A549 (cell line): Measurements from ENCODE around the gene BABAM2. TPM values are rescaled to one million over a fixed set of nuclear protein-coding genes. Genes with fewer than 3 reads are reported as not detected.

Experiments used
- ATAC-seq, 2 experiments: fragments of 200-7000 bp in 1 of 2; fragments of >200 bp in 1 of 2; cut with Nextera tagmentation in 1 of 2; cut with Tn5 transposase in 1 of 2; 3 replicates each; pipeline versions ENCODE4 v1.8.0 to v1.9.1; 2018 to 2020; ENCODE audit warnings: mild to moderate bottlenecking in 1 of 2, moderate library complexity in 1 of 2
- CTCF ChIA-PET: fragments of 300-600 bp; sonication (Branson Sonifier 250); formaldehyde crosslinking; extraction: SDS; loops from one replicate; lab custom pipeline; 2021; ENCODE audit warnings: antibody characterized with exemption, inconsistent platforms; lab: Yijun Ruan, JAX
- POLR2A ChIA-PET: fragments of 350-600 bp; formaldehyde crosslinking; extraction: SDS; loops from one replicate; lab custom pipeline; 2021; ENCODE audit warnings: antibody characterized with exemption, inconsistent platforms; lab: Yijun Ruan, JAX
- DNase-seq, 2 experiments: peaks; one replicate each; pipeline versions ENCODE4 v3.0.0 to v3.0.0-alpha.2; 2011 to 2016; ENCODE audit warnings: low read depth in 1 of 2, low spot score in 1 of 2
- FAIRE-seq: peaks from 2 replicates; lab custom pipeline; 2011; peaks lifted over from hg19 to GRCh38; lab: Jason Lieb, UNC
- H3K27ac ChIP-seq, 2 experiments: fragments of >200 bp; sonication (Bioruptor Twin); formaldehyde crosslinking; 3 replicates each; pipeline ENCODE4 v1.5.1; 2016 to 2017
- H3K4me1 ChIP-seq: fragments of >200 bp; sonication (Bioruptor Twin); formaldehyde crosslinking; 3 replicates; pipeline ENCODE4 v1.6.1; 2016
- H3K4me2 ChIP-seq: fragments of >200 bp; sonication (Bioruptor Twin); formaldehyde crosslinking; 3 replicates; pipeline ENCODE4 v1.6.1; 2016
- H3K4me3 ChIP-seq: fragments of >200 bp; sonication (Bioruptor Twin); formaldehyde crosslinking; 3 replicates; pipeline ENCODE4 v1.5.1; 2016
- H3K9me3 ChIP-seq: fragments of >200 bp; sonication (Bioruptor Twin); formaldehyde crosslinking; 3 replicates; pipeline ENCODE4 v1.6.1; 2016
- BCL3 ChIP-seq: fragments of >200 bp; sonication (Bioruptor Twin); formaldehyde crosslinking; IDR thresholded peaks from 3 replicates; pipeline ENCODE4 v1.6.1; 2016
- BHLHE40 ChIP-seq: IDR thresholded peaks from 2 replicates; pipeline ENCODE4 v1.6.1; 2012; ENCODE audit warnings: low read depth, low read length, inconsistent platforms
- CHD2 ChIP-seq: fragments of 150-350 bp; IDR thresholded peaks from 2 replicates; pipeline ENCODE4 v1.6.1; 2014; ENCODE audit warnings: low read length; ENCODE audit not compliant: partially characterized antibody
- CHD4 ChIP-seq: fragments of 200-600 bp; sonication (generic); IDR thresholded peaks from 2 replicates; pipeline ENCODE4 v1.6.1; 2016; ENCODE audit warnings: antibody characterized with exemption, mild to moderate bottlenecking, borderline replicate concordance
- CTCF ChIP-seq: fragments of >200 bp; sonication (Bioruptor Twin); formaldehyde crosslinking; IDR thresholded peaks from 3 replicates; pipeline ENCODE4 v1.5.1; 2016
- EHMT2 ChIP-seq: fragments of 200-600 bp; sonication (generic); IDR thresholded peaks from 2 replicates; pipeline ENCODE4 v1.6.1; 2016; ENCODE audit warnings: antibody characterized with exemption, low read depth, mild to moderate bottlenecking, moderate library complexity
- EP300 ChIP-seq, 2 experiments: fragments of >200 bp; sonication (Bioruptor Twin); formaldehyde crosslinking; IDR thresholded peaks; 2 replicates in 1 of 2; 3 replicates in 1 of 2; pipeline ENCODE4 v1.6.1; 2016 to 2017
- FOSL2 ChIP-seq, 2 experiments: fragments of 450-650 bp in 1 of 2; fragments of >200 bp in 1 of 2; sonication (Bioruptor Twin) in 1 of 2; formaldehyde crosslinking; IDR thresholded peaks; 2 replicates each; pipeline versions ENCODE4 v1.5.0 to v1.6.1; 2016 to 2020; ENCODE audit warnings: mild to moderate bottlenecking in 1 of 2, moderate library complexity in 1 of 2
- HDAC2 ChIP-seq: fragments of 200-600 bp; sonication (generic); IDR thresholded peaks from 2 replicates; pipeline ENCODE4 v1.6.1; 2016
- HES2 ChIP-seq: fragments of >200 bp; sonication (Bioruptor Twin); formaldehyde crosslinking; IDR thresholded peaks from 2 replicates; pipeline ENCODE4 v1.6.1; 2016
- HOXB13 ChIP-seq: fragments of 250-450 bp; sonication (Bioruptor Pico); IDR thresholded peaks from 2 replicates; pipeline ENCODE4 v1.5.0; 2020; ENCODE audit warnings: low read depth, mild to moderate bottlenecking, moderate library complexity
- JUNB ChIP-seq: fragments of >200 bp; sonication (Bioruptor Twin); formaldehyde crosslinking; IDR thresholded peaks from 2 replicates; pipeline ENCODE4 v1.6.1; 2016
- KDM5A ChIP-seq: fragments of 200-600 bp; sonication (generic); IDR thresholded peaks from 2 replicates; pipeline ENCODE4 v1.6.1; 2016; ENCODE audit warnings: antibody characterized with exemption, mild to moderate bottlenecking
- NFE2L2 ChIP-seq: fragments of 150-350 bp; conservative IDR thresholded peaks from 2 replicates; pipeline ENCODE4 v1.6.1; 2014; ENCODE audit warnings: low read length
- PBX3 ChIP-seq: IDR thresholded peaks from 2 replicates; pipeline ENCODE4 v1.6.1; 2012
- PHF8 ChIP-seq: fragments of 200-600 bp; sonication (generic); IDR thresholded peaks from 2 replicates; pipeline ENCODE4 v1.6.1; 2016; ENCODE audit warnings: low read depth, mild to moderate bottlenecking, antibody characterized with exemption, moderate library complexity, borderline replicate concordance
- POLR2A ChIP-seq: IDR thresholded peaks from 2 replicates; pipeline ENCODE4 v1.6.1; 2012; ENCODE audit warnings: mild to moderate bottlenecking, low read length
- POLR2AphosphoS2 ChIP-seq: conservative IDR thresholded peaks from 2 replicates; pipeline ENCODE4 v1.6.1; 2012; ENCODE audit warnings: low read length, improper control_type of control experiment, inconsistent platforms
- RAD21 ChIP-seq, 2 experiments: fragments of >200 bp in 1 of 2; sonication (Bioruptor Twin) in 1 of 2; formaldehyde crosslinking in 1 of 2; IDR thresholded peaks in 1 of 2; conservative IDR thresholded peaks in 1 of 2; 2 replicates in 1 of 2; 3 replicates in 1 of 2; pipeline ENCODE4 v1.6.1; 2012 to 2018; ENCODE audit warnings: inconsistent platforms in 1 of 2
- RCOR1 ChIP-seq: fragments of 150-350 bp; IDR thresholded peaks from 2 replicates; pipeline ENCODE4 v1.6.1; 2014; ENCODE audit warnings: antibody characterized with exemption, low read length, low read depth
- REST ChIP-seq: fragments of 200-600 bp; sonication (generic); IDR thresholded peaks from 2 replicates; pipeline ENCODE4 v1.6.1; 2016; ENCODE audit warnings: antibody characterized with exemption, mild to moderate bottlenecking, moderate library complexity
- TFCP2L1 ChIP-seq: fragments of 250-450 bp; sonication (Bioruptor Pico); IDR thresholded peaks from 2 replicates; pipeline ENCODE4 v1.5.0; 2021; ENCODE audit warnings: mild to moderate bottlenecking
- TP53 ChIP-seq: fragments of 250-450 bp; sonication (Bioruptor Pico); IDR thresholded peaks from 2 replicates; pipeline ENCODE4 v1.5.0; 2021; ENCODE audit warnings: mild to moderate bottlenecking, moderate library complexity
- ZNF302 ChIP-seq: fragments of 250-450 bp; sonication (Bioruptor Pico); IDR thresholded peaks from 2 replicates; pipeline ENCODE4 v1.9.0; 2021; ENCODE audit warnings: inconsistent platforms, mild to moderate bottlenecking, moderate library complexity
- ZSCAN20 ChIP-seq: fragments of 250-450 bp; sonication (Bioruptor Pico); IDR thresholded peaks from 2 replicates; pipeline ENCODE4 v1.8.0; 2022; ENCODE audit warnings: mild to moderate bottlenecking, moderate library complexity
- WGBS: methylation state at CpG from one replicate; pipeline ENCODE4 v1.1.6; 2017; ENCODE audit errors: missing lambda C conversion rate; 5-methylcytosine and 5-hydroxymethylcytosine counted together
- polyA plus RNA-seq, 4 experiments: library from polyadenylated mRNA; depleted of rRNA in 3 of 4; stranded (reverse); fragments of >200 nt; fragmentation: RNase III in 1 of 4; extraction: RNeasy Plus Mini Kit Qiagen cat#74134 plus additional on column Dnase treatment in 1 of 4; gene quantifications; 2 replicates in 3 of 4; 3 replicates in 1 of 4; pipeline ENCODE4 v1.2.3, GENCODE V29; 2011 to 2017

Gene BABAM2
- polyA plus RNA-seq, 2 of the 4 experiments (the other 2 are of a cell fraction) = 53.7 to 78.4 TPM

GRCh38 chr2:27921880-27922547, 31.5 kb downstream of the BABAM2 start (continued):
- TF ChIP-seq TFCP2L1 = no peak
- TF ChIP-seq RCOR1 = no peak
- no peak for TF ChIP-seq BHLHE40
- TF ChIP-seq POLR2AphosphoS2 = no peak

- POLR2A ChIA-PET = no interaction called here
- FAIRE-seq (no peak), ATAC-seq (no peak), DNase-seq (peak in 1 of 2 experiments; percentile 41)
- Histone ChIP-seq H3K4me2 (peak overlapping the region; percentile 69), H3K4me1 (peaks cover 72% of the 10 kb centered on the region), H3K9me3 (no peaks in the 10 kb centered on the region), H3K27ac (peak overlapping the region; percentile 83 to 86), H3K4me3 (no peak overlapping the region)
- CTCF ChIA-PET = interaction anchor here (1.8 to 1.9 kb wide), 2 partner anchors 9 to 33 kb away, joined by 7 to 8 read pairs; partner anchors contain the start of gene RBKS
- no peak for TF ChIP-seq NFE2L2
- no peak for TF ChIP-seq FOSL2 (IDR thresholded peaks at IDR 0.05)
- no peak for TF ChIP-seq FOSL2 (CRISPR knock-in tag; IDR thresholded peaks at IDR 0.05)
- TF ChIP-seq POLR2A = no peak
- no peak for TF ChIP-seq PHF8
- TF ChIP-seq BCL3 = no peak
- TF ChIP-seq BHLHE40 = no peak
- TF ChIP-seq TFCP2L1 = no peak
- no peak for TF ChIP-seq ZNF302
- TF ChIP-seq PBX3 = no peak
- TF ChIP-seq KDM5A = no peak
- no peak for TF ChIP-seq RAD21 (conservative IDR thresholded peaks at IDR 0.05 in 1 of 2, IDR thresholded peaks at IDR 0.05 in 1 of 2)
- TF ChIP-seq CTCF = no peak
- no peak for TF ChIP-seq CHD4
- TF ChIP-seq ZSCAN20 (CRISPR knock-in tag) = no peak
- WGBS = 13% methylated on average over 1 of the region's 1 CpG
Observed at GRCh38 chr2:27922842-27923241, 32.3 kb downstream of the BABAM2 start.

- Histone ChIP-seq H3K4me1 (peaks cover 70% of the 10 kb centered on the region), H3K4me2 (peak overlapping the region; percentile 2; the same call in 1 of the 3 replicates), H3K27ac (peak overlapping the region; percentile 83 to 86), H3K9me3 (no peaks in the 10 kb centered on the region), H3K4me3 (no peak overlapping the region)
- 95% methylated on average over 4 of the region's 4 CpGs for WGBS
- CTCF ChIA-PET = interaction anchor here (0.6 to 1.6 kb wide), 5 partner anchors 203 to 485 kb away, joined by 3 to 6 read pairs (median 3); no protein-coding TSS in a partner anchor
- DNase-seq (no peak), FAIRE-seq (peak; percentile 56), ATAC-seq (no peak)
- TF ChIP-seq HOXB13 (no peak), ZNF302 (no peak), TP53 (no peak), REST (no peak), EP300 (IDR thresholded peaks at IDR 0.05) (no peak), HDAC2 (no peak), FOSL2 (IDR thresholded peaks at IDR 0.05) (no peak), FOSL2 (CRISPR knock-in tag; IDR thresholded peaks at IDR 0.05) (no peak), EHMT2 (no peak), CHD2 (no peak), JUNB (no peak), HES2 (no peak)
- POLR2A ChIA-PET = no interaction called here
Observed at GRCh38 chr2:27925766-27926472, 35.4 kb downstream of the BABAM2 start.
